HepG2 (cell line): ENCODE results near the gene CDK10. TPM values are rescaled to one million over a fixed set of nuclear protein-coding genes. Genes with fewer than 3 reads are reported as not detected.

Source experiments
- ETV6 ChIP-seq: sonication (generic); formaldehyde crosslinking; conservative IDR thresholded peaks from 2 replicates; pipeline ENCODE4 v1.4.0; 2020; ENCODE audit warnings: missing genetic modification reagents
- HIVEP1 ChIP-seq: sonication (generic); formaldehyde crosslinking; IDR thresholded peaks from 2 replicates; pipeline ENCODE4 v1.4.0; 2020; ENCODE audit warnings: mild to moderate bottlenecking, missing genetic modification reagents
- HOXD1 ChIP-seq: sonication (generic); formaldehyde crosslinking; IDR thresholded peaks from 2 replicates; pipeline ENCODE4 v1.5.0; 2020; ENCODE audit warnings: missing genetic modification reagents
- KLF12 ChIP-seq: sonication (generic); formaldehyde crosslinking; IDR thresholded peaks from 2 replicates; pipeline ENCODE4 v1.4.0; 2020; ENCODE audit warnings: missing genetic modification reagents, borderline replicate concordance
- RNF2 ChIP-seq: fragments of 450-650 bp; conservative IDR thresholded peaks from 2 replicates; pipeline ENCODE4 v1.6.1; 2016; ENCODE audit warnings: low read depth
- RXRB ChIP-seq: IDR thresholded peaks from 2 replicates; pipeline ENCODE4 v1.6.1; 2016; ENCODE audit warnings: borderline replicate concordance, missing genetic modification reagents, missing compliant biosample characterization
- SP4 ChIP-seq: sonication (generic); formaldehyde crosslinking; IDR thresholded peaks from 2 replicates; pipeline ENCODE4 v1.8.1; 2023; ENCODE audit warnings: mild to moderate bottlenecking, missing genetic modification reagents
- TOPORS ChIP-seq: sonication (generic); formaldehyde crosslinking; IDR thresholded peaks from 2 replicates; pipeline ENCODE4 v1.8.0; 2023; ENCODE audit warnings: mild to moderate bottlenecking, missing genetic modification reagents
- ZFX ChIP-seq: sonication (generic); formaldehyde crosslinking; IDR thresholded peaks from 2 replicates; pipeline ENCODE4 v1.4.0; 2020; ENCODE audit warnings: mild to moderate bottlenecking, low read depth, missing genetic modification reagents, moderate library complexity
- ZNF451 ChIP-seq: sonication (generic); formaldehyde crosslinking; IDR thresholded peaks from 2 replicates; pipeline ENCODE4 v1.5.0; 2020; ENCODE audit warnings: mild to moderate bottlenecking, missing genetic modification reagents
- ZNF891 ChIP-seq: sonication (generic); formaldehyde crosslinking; IDR thresholded peaks from 2 replicates; pipeline ENCODE4 v1.5.0; 2020; ENCODE audit warnings: mild to moderate bottlenecking, missing genetic modification reagents
- polyA plus RNA-seq, 8 experiments: library from polyadenylated mRNA; depleted of rRNA in 3 of 8; stranded (reverse) in 7 of 8; unstranded in 1 of 8; fragments of >200 nt; fragmentation: Illumina TruSeq in 4 of 8; extraction: Trizol in 4 of 8; gene quantifications; 2 replicates each; pipeline versions ENCODE4 v1.2.1 to v1.2.3, GENCODE V29; 2011 to 2016; ENCODE audit warnings: low read depth in 4 of 8, missing spikeins in 1 of 8, mixed read lengths in 1 of 8; ENCODE audit not compliant: insufficient read depth in 1 of 8
- total RNA-seq, 5 experiments: library from RNA; depleted of rRNA; stranded (reverse); fragments of >200 nt; fragmentation: Illumina TruSeq; extraction: Trizol; gene quantifications; 2 replicates each; pipeline ENCODE4 v1.2.3, GENCODE V29; 2016; ENCODE audit warnings: low read depth in 1 of 5
- TF ChIP-seq, protein P1 (sequence below): sonication (generic); formaldehyde crosslinking; IDR thresholded peaks from 2 replicates; pipeline ENCODE4 v1.5.0; 2020; ENCODE audit warnings: missing genetic modification reagents
- TF ChIP-seq, protein P2 (sequence below): sonication (generic); formaldehyde crosslinking; IDR thresholded peaks from 2 replicates; pipeline ENCODE4 v1.4.0; 2020; ENCODE audit warnings: missing genetic modification reagents
- TF ChIP-seq, protein P3 (sequence below): sonication (generic); formaldehyde crosslinking; IDR thresholded peaks from 2 replicates; pipeline ENCODE4 v1.8.1; 2022; ENCODE audit warnings: mild to moderate bottlenecking, missing genetic modification reagents
- TF ChIP-seq, protein P4 (sequence below): sonication (generic); formaldehyde crosslinking; IDR thresholded peaks from 2 replicates; pipeline ENCODE4 v1.4.0; 2020; ENCODE audit warnings: missing genetic modification reagents
- TF ChIP-seq, protein P5 (sequence below): sonication (generic); IDR thresholded peaks from 2 replicates; pipeline ENCODE4 v1.6.1; 2016; ENCODE audit warnings: low read depth, borderline replicate concordance
- TF ChIP-seq, protein P6 (sequence below): sonication (generic); formaldehyde crosslinking; IDR thresholded peaks from 2 replicates; pipeline ENCODE4 v1.4.0; 2020; ENCODE audit warnings: mild to moderate bottlenecking, low read depth, missing genetic modification reagents
- TF ChIP-seq, protein P7 (sequence below): sonication (generic); formaldehyde crosslinking; IDR thresholded peaks from 2 replicates; pipeline ENCODE4 v1.8.1; 2023; ENCODE audit warnings: mild to moderate bottlenecking, moderate library complexity, missing genetic modification reagents

The CDK10 gene
- total and polyA plus RNA-seq, 2 of the 13 experiments (the other 11 are each of a cell fraction or from before 2014, with no cell fraction given): 2.5 to 3.9 TPM

DNA sequence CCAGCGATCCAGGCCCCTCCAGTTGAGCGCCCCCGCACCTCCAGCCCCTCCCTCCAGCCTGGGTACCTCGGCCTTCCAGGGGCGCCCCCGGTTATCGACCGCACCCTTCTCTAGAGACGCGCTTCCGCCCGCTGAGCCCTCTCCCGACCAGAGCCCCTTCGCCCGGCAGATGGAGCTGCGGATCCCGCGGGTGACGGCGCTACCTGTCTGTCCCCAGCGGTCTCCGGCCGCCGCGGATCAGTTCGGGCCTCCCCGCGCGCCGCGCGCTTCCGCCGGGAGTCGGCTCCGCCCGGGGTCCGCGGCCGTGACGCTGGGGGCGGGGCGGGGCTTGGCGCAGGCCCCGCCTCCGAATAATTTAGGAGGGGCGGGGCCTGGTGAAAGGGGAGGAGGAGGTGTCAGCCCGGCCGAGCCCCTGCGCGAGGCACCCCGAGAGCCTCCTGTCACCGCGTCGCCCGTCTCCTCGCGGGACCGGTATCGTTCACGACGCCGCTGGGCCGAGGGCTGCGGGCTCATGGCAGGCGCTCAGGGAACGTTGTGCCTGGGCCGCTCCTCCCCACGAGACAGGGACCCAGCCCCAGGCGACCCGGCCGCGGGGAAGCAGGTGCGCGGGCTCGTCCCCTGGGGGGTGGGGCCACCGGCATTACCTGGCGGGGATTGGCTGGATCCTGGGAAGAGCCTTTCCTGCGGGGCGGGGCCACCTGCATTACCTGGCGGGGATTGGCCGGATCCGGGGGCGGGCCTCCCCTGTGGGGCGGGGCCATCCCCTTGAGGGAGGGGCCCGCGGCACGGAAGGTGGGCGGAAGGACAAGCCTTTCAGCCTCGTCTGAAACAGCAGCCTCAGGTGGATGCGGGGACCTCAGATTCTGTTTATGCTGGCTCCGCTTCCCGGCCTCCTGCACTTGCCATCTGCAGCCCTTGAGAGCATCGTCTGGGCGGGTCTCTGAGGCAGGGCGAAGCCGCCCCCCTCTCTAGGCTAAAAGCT lies 15.2 kb downstream of the CDK10 start, which contains the start of gene SPATA2L (continued):
- TF ChIP-seq, protein P1, sequence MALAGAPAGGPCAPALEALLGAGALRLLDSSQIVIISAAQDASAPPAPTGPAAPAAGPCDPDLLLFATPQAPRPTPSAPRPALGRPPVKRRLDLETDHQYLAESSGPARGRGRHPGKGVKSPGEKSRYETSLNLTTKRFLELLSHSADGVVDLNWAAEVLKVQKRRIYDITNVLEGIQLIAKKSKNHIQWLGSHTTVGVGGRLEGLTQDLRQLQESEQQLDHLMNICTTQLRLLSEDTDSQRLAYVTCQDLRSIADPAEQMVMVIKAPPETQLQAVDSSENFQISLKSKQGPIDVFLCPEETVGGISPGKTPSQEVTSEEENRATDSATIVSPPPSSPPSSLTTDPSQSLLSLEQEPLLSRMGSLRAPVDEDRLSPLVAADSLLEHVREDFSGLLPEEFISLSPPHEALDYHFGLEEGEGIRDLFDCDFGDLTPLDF (CRISPR knock-in tag): peak; percentile 75; the same call in 1 of the 2 replicates
- TF ChIP-seq TOPORS (CRISPR knock-in tag): no peak; the same call in 1 of the 2 replicates
- TF ChIP-seq ETV6 (CRISPR knock-in tag): peak; percentile 22; the same call in 1 of the 2 replicates
- TF ChIP-seq ZFX (CRISPR knock-in tag): peak; percentile 93
- peak; percentile 33 for TF ChIP-seq HIVEP1 (CRISPR knock-in tag)
- TF ChIP-seq RXRB (CRISPR knock-in tag): peak; percentile 3; the same call in 1 of the 2 replicates
- TF ChIP-seq ZNF451 (CRISPR knock-in tag): peak; percentile 62
- peak; percentile 9; the same call in 1 of the 2 replicates for TF ChIP-seq ZNF891 (CRISPR knock-in tag)
- TF ChIP-seq SP4 (CRISPR knock-in tag): peak; percentile 95
- TF ChIP-seq, protein P2, sequence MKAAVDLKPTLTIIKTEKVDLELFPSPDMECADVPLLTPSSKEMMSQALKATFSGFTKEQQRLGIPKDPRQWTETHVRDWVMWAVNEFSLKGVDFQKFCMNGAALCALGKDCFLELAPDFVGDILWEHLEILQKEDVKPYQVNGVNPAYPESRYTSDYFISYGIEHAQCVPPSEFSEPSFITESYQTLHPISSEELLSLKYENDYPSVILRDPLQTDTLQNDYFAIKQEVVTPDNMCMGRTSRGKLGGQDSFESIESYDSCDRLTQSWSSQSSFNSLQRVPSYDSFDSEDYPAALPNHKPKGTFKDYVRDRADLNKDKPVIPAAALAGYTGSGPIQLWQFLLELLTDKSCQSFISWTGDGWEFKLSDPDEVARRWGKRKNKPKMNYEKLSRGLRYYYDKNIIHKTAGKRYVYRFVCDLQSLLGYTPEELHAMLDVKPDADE: 0 out of 2 replicates have a peak, but pooled peaks have one; percentile 47
- peak; percentile 52; the same call in 1 of the 2 replicates for TF ChIP-seq KLF12 (CRISPR knock-in tag)
- TF ChIP-seq HOXD1: peak; percentile 20
- TF ChIP-seq, protein P3, sequence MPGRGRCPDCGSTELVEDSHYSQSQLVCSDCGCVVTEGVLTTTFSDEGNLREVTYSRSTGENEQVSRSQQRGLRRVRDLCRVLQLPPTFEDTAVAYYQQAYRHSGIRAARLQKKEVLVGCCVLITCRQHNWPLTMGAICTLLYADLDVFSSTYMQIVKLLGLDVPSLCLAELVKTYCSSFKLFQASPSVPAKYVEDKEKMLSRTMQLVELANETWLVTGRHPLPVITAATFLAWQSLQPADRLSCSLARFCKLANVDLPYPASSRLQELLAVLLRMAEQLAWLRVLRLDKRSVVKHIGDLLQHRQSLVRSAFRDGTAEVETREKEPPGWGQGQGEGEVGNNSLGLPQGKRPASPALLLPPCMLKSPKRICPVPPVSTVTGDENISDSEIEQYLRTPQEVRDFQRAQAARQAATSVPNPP (CRISPR knock-in tag): no peak
- TF ChIP-seq, protein P4, sequence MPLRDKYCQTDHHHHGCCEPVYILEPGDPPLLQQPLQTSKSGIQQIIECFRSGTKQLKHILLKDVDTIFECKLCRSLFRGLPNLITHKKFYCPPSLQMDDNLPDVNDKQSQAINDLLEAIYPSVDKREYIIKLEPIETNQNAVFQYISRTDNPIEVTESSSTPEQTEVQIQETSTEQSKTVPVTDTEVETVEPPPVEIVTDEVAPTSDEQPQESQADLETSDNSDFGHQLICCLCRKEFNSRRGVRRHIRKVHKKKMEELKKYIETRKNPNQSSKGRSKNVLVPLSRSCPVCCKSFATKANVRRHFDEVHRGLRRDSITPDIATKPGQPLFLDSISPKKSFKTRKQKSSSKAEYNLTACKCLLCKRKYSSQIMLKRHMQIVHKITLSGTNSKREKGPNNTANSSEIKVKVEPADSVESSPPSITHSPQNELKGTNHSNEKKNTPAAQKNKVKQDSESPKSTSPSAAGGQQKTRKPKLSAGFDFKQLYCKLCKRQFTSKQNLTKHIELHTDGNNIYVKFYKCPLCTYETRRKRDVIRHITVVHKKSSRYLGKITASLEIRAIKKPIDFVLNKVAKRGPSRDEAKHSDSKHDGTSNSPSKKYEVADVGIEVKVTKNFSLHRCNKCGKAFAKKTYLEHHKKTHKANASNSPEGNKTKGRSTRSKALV: 0 out of 2 replicates have a peak, but pooled peaks have one; percentile 46
- TF ChIP-seq, protein P5, sequence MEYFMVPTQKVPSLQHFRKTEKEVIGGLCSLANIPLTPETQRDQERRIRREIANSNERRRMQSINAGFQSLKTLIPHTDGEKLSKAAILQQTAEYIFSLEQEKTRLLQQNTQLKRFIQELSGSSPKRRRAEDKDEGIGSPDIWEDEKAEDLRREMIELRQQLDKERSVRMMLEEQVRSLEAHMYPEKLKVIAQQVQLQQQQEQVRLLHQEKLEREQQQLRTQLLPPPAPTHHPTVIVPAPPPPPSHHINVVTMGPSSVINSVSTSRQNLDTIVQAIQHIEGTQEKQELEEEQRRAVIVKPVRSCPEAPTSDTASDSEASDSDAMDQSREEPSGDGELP: peak; percentile 22; the same call in 1 of the 2 replicates
- peak; percentile 93 for TF ChIP-seq RNF2
- TF ChIP-seq, protein P6, sequence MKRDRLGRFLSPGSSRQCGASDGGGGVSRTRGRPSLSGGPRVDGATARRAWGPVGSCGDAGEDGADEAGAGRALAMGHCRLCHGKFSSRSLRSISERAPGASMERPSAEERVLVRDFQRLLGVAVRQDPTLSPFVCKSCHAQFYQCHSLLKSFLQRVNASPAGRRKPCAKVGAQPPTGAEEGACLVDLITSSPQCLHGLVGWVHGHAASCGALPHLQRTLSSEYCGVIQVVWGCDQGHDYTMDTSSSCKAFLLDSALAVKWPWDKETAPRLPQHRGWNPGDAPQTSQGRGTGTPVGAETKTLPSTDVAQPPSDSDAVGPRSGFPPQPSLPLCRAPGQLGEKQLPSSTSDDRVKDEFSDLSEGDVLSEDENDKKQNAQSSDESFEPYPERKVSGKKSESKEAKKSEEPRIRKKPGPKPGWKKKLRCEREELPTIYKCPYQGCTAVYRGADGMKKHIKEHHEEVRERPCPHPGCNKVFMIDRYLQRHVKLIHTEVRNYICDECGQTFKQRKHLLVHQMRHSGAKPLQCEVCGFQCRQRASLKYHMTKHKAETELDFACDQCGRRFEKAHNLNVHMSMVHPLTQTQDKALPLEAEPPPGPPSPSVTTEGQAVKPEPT (CRISPR knock-in tag): peak; percentile 73; the same call in 1 of the 2 replicates
- TF ChIP-seq, protein P7, sequence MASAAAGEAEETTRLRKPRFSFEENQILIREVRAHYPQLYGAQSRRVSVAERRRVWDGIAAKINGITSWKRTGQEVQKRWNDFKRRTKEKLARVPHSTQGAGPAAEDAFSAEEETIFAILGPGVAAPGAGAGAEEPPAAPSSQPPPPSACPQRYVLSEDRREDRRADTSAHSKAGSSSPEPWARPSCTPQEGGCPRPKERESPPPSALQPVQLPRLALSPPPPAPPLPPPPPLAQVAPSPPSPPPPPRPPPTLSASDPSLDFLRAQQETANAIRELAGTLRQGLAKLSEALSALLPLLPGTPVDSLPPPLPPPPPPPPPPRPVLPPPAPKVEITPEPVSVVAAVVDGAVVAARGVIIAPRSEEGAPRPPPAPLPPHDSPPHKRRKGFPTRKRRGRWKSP: 0 out of 2 replicates have a peak, but pooled peaks have one; percentile 3
